Left renal cortex interstitium (tissue), 4 donors: ENCODE measurements around the gene LSAMP. TPM values are rescaled to one million over a fixed set of nuclear protein-coding genes. Genes with fewer than 3 reads are reported as not detected.

Experiments used
- DNase-seq, 4 donors: peaks; one replicate each; pipeline ENCODE4 v3.0.0-alpha.2; 2013; ENCODE audit warnings: low read depth in 4 of 4, low spot score in 2 of 4, missing footprints in 1 of 4
- polyA plus RNA-seq, 4 donors: library from polyadenylated mRNA; unstranded; fragments of 120-200 nt; gene quantifications; one replicate each; pipeline ENCODE4 v1.2.1, GENCODE V29; 2013; ENCODE audit not compliant: insufficient read length in 4 of 4

Gene LSAMP
- polyA plus RNA-seq, 4 donors = 11.7 to 15.4 (median 14.3) TPM

DNA sequence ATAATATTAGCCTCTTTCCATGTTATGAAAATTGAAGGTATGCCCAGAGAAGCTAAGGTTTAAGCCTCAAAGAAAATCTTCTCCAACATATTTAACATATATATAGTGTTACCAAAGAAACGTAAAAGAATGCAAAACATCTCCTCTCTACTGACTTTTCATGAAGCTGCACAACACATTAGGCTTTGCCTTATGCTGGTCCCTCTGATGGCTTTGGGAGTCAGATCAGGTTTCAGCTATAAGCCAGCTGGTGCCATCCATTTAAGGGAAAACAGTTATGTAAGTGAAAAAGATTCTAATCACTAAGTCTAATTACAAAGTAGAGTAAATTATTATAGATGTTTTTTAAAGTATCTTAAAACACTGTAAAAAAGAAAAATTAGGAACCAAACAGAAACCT is 410.5 kb downstream of the LSAMP start:
- no peak for DNase-seq

DNA sequence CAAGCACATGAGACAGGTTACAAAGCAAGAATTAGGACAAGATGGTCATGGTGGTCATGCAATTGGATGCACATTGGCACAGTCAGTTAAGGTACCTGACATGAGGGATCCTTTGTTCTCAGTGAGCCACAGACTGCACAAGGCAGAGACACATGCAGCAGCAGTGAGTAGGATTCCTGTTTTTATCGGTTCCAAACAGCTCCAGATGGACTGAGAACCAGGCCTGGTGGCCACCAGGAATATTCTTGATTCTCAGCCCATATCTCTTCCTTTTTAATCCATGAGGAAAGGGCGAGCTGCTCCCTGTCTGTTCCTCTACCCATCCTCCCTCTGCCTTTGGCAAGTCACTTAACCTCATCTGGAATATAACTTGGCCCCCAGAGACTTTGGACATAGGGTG is 411.2 kb downstream of the LSAMP start:
- no peak for DNase-seq

DNA sequence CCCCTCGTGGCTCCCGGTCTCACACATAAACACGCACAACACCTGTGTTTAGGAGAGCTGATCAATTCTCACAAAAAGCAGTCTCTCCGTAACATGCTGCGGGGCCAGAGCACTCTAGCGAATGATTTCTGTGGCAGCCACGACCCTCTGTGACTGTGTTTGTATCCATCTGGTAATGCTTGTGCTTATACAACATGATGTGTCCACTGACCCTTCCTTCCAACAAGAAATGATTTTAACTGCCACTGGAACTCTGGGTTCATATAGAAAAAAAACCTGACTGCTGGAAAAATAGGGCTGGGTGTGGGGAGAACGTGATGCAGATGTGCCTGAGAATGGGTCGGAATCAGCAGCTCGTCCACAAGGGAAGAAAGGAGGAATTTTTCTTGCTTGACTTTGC is 411.8 kb downstream of the LSAMP start:
- no peak for DNase-seq

DNA sequence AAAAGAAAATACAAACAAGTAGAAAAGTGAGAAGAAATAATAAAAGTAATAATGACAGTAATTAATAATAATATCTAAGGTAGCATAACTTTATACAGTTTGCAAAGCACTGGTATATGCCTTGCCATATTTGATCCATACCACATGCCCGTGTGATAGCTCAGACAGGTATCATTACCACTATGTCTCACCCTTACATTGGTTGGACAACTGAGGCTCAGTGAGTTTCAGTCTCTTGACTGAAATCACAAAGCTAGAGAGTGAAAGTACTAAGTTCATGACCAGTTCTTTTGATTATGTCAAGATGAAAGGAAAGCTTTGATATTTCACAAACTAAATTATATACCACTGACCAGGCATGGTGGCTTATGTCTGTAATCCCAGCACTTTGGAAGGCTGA is 413.1 kb downstream of the LSAMP start:
- DNase-seq = no peak

DNA sequence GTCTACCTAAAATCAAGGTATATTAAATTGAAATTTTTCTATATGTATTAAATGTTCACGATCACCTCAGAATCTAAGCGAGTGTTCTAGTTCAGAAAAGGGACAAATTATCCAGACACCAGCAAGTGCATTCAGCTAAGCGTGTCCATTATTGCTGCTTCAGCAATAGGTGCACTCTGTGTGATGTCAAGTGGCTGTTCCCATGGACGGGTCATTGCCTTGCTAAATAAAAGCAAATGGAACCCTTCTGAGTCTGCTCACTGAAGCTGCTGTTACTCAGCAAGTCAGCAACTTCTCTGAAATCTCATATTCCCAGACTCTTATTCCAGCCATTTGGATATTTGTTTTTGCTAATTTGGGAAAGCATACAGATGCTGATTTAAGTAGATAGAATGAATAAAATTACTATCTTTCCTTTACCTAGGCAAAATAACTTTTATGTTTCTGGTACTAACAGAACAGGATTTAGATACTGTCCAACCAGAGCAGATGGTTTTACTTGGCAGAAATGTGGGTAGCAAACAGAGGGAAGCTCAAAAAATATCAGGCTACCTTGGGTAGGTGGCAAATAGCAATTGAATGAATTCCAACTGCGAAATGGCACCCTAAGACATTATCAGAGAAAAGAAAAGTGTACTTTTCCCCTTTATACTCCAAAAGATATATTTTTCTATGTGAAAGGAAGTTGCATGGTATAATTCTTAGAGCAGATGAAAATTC is 415.0 kb downstream of the LSAMP start:
- no peak for DNase-seq

DNA sequence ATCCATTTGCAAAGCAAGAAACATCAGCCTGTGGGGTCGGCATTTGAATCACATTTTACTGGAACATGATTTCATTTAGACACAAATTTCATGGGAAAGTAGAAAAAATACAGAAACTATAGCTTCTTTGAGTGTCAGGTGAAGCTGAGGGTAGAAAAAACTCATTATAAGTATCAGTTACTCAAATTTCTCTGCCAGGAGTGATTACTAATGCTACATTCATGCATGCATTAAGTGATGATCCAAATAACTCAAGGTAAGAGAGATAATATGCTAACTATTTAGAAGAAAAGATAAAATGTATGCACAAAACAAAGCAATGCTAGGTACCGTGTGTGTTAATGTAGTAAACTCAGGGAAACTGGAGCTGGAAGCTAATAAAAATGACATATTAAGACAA is 416.0 kb downstream of the LSAMP start:
- no peak for DNase-seq

DNA sequence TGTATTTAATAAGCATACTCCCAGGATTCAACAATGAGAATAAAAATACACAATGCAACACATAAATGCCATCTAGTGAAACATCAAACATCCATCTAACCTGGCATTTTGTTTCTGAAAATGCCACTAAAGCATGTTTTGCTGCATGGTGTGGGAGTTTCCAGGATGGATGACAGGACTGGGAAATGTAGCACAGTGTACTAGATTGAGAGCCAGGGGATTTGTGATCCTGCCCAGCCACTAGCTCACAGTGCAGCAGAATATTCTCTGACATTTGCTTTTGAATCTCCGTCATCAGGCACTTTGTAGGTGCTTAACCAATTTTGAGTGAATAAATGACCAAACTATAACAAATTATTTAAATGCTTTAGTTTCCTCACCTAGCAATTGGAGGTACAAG is 417.1 kb downstream of the LSAMP start:
- no peak for DNase-seq

DNA sequence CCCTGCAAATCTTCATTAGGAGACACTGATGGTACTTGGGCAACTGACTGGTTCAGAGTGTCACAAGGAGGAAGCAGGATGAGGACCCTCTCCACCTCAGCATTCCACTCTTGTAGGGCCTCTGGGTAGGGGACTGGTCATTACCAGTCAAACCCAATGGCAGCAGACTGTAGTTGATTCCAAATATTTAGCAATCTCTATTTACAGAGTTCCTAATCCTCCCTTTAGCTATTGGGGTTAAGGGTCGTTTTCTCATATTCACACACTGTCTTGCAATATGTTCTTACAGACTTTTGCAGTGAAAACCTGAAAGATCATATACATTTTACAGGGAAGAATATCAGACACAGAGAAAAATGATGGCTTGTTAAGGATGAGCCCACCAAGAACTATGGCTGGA is 424.3 kb downstream of the LSAMP start:
- DNase-seq = no peak

DNA sequence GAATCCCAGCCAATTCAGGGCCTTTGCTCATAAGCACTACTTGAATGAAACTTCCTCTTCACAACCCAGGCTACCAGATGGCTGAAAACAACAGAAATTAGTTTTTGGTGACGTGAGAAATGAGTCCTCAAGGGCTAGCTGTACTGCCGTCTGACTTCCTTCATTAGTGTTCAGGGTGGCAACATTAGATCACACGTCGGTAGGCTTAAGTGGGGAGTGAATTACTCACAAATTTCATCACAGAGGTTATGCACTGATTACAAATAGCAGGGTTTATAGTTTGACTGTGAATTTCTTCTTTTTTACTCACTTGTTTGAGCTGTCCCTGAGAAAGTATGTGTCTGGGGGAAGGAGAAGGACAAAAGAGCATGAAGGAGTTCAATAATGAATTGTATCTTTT is 424.8 kb downstream of the LSAMP start:
- DNase-seq = no peak

DNA sequence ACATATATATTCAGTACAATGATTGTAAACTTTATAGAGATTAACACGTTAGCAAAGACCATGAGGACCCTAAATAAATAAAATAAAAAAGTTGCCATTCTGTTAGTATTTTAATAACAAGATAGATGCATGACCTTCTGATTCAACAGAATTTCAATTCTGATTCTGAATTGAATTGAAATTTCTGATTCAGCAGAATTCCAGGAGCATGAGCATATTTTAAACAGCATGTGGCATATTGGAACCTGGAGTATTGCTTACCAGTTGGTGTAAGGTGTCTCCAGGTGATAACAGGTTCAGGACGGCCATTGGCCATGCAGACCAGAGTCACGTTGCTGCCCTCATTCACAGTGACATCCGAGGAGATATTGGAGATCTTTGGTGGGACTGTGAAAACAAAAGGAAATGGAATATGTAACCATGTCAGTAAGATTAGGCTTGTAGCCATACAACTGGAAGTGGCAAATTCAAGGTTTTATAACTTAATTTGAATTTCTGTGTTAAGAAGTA is 426.0 kb downstream of the LSAMP start:
- DNase-seq = no peak

DNA sequence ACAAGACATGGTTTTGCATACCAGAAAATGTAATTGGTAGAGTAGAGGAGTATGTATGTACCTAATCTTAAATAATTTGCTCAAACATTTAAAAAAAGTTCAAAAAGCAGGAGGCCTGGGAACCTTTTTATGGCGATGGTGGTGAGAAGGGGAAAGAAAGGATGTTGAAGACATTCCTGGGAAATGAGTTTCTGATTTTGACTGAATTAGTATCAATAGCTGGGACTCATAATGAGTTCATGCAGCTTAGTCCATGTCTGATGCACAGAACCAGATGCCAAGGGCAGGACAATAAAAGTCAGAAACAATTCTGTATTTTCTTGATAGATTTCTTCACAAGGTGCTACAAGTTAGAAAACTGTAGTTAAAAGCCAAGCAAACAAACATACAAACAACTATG is 426.6 kb downstream of the LSAMP start:
- DNase-seq = no peak

DNA sequence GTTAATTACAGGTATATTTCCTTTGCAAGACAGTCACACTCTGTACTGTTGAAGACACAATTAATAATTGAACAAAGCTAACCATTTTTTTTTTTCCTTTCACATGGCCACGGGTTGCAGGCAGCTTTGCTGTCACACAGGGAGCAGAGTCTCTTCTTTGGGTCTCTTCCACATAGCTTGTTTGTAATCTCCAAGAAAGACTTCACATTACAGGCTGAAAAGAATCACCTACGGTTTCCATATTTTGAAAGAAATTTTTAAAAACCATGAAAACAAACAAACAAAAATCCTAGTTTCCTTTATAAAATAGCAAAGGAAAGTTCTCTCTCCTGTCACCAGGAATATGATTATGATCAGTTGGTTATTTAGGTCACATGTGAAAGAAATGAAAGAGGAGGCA is 429.4 kb downstream of the LSAMP start:
- no peak for DNase-seq

DNA sequence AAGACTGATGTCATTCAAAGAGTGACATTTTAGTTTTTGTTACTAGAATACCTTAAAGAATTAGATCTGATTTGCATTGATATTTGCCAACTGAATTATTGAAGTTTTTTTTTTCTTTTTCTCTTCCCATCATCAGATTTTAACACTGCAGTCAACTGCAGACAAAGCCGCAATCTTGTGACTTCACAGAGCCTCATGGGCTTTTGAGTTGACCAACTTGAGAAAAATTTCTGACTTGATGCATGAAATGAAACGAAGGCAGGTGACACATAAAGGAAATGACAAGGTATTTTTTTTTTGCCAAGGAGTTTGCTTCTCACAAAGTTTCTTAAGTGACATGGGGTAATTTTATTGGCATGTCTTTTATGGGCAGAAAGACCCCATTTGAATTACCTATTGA is 438.3 kb downstream of the LSAMP start:
- no peak for DNase-seq

DNA sequence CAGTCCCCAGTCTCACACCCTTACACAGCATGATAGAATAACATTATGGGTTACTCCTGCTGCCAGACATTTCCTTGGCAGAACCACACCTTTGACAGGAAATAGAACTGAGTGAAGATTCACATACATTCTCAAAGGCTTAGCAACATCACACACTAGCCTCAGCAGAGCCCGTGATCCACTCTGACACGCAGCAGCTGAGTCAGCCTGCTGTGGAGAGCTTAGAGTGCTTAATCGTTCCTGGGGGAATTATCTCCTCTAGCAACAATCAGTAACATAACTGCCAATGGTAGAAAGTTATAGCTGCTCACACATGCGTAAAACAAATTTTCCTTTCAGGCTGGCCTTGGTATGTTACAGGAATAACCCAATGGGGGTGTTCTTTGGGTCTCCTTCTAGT is 439.9 kb downstream of the LSAMP start:
- DNase-seq = no peak

DNA sequence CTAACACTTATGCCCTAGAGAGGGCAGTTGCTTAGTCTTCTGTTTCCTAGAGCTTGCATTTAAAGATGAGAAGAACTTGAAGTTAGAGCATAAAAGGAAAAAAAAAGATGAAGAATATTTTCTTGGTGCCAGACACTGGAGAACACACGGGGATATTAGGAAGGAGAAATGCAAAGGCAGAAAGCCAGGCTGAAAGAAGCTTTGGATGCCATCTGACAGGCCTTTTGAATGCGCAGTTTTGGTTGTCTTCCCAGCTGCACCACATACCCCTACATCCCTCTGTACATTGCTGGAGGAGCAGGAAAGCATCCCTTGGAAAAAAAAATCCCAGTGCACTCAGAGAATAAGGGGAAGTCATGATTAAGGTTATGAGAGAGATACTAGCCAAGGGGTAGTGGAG is 443.1 kb downstream of the LSAMP start:
- DNase-seq = no peak

DNA sequence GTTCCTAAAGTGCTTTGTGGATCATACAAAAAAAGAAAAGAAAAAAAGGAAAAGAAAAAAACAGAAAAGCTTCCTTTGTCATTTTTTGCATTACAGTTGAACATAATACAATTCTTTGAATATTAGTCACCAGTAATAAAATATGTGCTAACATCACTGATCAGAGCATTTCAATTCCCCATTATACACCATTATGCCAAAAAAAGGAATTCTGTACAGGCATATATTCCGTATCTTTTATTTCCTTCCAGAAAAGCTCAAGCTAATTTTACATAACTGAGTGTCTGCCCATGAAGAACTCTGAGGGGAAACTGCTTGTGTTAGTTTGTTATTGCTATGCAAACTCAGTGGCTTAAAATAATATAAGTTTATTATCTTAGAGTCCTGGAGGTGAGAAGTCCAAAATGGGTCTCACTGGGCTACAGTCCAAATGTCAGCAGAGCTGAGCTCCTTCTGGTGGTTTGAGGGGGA is 444.1 kb downstream of the LSAMP start:
- DNase-seq = no peak

DNA sequence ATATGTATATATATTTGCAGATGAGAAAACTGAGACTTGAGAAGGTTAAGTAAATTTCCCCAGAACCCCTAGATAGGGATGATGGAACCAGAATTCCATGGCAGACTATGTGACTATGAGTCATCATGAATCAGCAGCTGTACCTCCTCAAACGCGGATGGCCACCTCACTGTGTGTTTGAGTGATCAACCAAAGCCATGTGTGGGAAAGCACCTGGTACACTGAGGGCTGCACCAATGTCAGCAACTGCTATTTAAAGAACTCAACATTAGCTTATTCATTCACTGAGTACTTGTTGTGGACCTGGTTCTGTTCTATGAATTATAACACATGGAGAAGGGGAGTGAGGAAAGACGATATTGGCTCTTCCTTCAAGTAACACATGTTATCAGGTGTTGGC is 445.0 kb downstream of the LSAMP start:
- no peak for DNase-seq

DNA sequence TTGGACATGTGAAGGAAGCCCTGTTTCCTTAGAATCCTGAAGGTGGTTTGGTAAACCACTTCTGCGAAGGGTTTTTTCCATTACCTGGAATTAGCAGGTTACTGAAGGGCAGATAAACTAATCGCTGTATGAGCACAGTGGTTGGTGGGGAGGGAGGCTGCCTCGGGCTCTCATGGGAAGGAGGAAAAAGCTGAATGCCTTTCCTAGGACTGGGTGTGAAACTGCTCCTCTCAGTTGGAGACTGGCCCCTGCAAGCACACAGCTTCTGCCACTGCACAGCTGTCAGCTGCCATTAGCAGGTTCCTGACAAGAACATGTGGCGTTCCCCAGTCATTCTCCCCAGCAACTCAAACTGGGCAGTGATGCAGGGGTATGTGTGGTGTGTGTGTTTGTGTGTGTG is 445.7 kb downstream of the LSAMP start:
- no peak for DNase-seq

DNA sequence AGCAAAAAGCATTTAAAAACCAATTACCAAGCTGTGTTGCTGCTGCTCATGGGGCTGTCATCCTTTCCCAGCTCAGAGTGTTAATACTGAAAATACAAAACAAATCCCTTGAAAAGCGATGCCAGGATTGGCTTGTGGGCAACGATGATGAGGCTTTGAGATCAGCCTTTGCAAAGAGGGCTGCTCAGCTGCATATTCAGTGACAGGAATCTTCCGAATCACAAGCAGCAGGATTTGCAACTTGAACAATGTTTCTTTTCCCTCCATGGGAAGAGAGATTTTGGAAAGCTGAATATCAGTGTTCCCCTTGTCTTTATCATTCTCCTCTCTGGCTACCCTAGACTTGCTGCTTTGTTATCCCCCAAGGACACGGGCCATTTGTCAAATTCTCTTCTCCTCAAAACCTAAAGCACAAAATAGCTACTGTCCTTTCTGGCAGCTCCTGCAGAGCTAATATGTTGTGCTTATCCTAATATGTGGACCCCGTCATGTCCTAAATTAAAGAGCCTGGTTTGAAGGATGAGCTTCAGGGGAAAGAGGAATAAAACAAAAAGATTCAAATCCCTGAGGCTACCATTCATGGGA is 446.2 kb downstream of the LSAMP start:
- no peak for DNase-seq

DNA sequence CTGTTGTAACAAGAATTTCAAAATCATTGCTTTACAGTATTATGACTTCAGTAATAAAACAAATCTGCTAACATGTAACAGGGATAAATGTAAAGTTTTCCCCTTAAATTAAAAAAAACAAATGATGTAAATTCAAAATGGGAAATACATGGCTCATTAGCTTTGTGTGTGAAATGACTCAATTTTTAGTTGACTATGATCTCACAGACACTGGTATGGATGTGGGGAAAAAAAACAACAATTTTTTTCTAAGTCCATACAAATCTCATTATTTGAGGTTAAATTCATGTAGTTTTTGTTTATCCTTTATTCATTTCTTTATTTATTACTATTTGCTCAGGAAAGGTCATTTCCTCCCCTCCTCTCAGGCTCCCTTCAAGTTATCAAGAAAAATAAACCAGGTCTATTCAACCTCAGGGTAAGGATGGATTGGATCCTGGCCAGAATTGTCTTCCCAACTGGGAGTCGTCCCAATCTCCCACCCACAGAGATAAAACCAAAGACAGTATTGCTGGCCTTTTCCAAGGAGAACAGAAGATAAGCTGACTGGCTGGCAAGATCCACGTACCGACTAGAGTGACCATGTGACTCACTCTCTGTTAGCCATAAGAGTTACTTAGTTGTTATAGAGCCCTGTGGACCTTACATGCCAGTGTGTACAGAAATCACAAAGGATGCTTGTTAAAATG is 448.7 kb downstream of the LSAMP start:
- no peak for DNase-seq

DNA sequence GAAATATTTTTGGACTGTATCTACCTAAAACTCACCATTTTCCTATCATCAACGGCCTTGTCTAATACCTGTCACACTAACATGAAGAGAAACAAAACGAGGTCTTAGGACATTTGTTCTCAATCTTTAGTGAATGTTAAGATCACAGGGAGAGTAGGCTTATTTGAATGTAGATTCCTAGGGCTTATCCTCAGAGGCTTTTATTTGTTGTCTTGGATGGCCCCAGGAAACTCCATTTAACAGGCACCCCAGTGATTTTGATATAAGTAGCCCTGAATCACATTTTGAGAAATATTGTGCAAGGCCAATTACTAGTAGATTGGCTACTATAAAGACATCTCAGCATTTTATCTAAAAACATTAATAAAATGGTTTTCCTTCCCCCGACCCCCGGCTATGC is 454.6 kb downstream of the LSAMP start:
- DNase-seq = no peak
